Sigmoid colon (tissue), 4 donors: ENCODE data around the gene MYBBP1A.

Experiments used
- POLR2AphosphoS5 ChIP-seq, 4 donors: sonication (generic); formaldehyde crosslinking; IDR thresholded peaks; one replicate each; pipeline ENCODE4 v1.6.1; 2017; ENCODE audit warnings: antibody characterized with exemption in 4 of 4
- TF ChIP-seq, protein P1 (sequence below), 4 experiments: fragments of 450-650 bp in 3 of 4; fragments of 200-600 bp in 1 of 4; IDR thresholded peaks; one replicate each; pipeline ENCODE4 v1.5.1; 2016 to 2019; ENCODE audit warnings: antibody characterized with exemption in 4 of 4, mild to moderate bottlenecking in 3 of 4, moderate library complexity in 2 of 4

DNA sequence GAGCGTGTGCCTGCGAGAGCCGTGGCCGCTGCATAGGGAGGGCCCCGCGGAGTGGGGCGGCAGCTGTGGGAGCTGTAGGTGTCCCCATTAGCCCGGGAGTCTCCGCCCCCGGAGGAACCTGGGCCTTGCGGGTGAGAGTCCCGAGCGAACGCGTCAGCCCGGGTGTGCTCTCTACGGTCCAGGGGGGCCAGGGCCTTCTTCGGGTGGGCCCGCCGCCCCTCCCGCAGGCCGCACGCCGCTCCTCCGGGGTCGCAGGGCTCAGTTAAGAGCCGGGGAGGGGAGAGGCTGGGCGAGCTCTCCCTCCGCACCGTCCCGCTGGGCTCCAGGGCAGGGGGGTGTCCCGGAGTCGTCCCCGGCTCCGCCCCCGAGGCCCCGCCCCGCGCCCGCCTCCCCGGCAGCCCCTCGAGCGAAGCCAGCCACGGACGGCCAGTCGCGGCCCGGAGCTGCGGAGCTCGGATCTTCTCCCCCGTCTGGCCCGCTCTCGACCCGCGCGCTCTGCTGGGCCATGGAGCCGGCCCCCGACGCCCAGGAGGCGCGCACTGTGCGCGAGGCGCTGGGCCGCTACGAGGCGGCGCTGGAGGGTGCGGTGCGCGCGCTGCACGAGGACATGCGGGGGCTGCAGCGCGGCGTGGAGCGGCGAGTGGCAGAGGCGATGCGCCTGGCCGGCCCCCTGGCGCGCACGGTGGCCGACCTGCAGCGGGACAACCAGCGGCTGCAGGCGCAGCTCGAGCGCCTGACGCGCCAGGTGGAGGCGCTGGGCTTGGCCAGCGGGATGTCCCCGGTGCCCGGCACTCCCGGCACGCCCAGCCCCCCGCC, 29.1 kb upstream of the MYBBP1A start, which contains the start of gene SMTNL2:
- TF ChIP-seq, protein P1, sequence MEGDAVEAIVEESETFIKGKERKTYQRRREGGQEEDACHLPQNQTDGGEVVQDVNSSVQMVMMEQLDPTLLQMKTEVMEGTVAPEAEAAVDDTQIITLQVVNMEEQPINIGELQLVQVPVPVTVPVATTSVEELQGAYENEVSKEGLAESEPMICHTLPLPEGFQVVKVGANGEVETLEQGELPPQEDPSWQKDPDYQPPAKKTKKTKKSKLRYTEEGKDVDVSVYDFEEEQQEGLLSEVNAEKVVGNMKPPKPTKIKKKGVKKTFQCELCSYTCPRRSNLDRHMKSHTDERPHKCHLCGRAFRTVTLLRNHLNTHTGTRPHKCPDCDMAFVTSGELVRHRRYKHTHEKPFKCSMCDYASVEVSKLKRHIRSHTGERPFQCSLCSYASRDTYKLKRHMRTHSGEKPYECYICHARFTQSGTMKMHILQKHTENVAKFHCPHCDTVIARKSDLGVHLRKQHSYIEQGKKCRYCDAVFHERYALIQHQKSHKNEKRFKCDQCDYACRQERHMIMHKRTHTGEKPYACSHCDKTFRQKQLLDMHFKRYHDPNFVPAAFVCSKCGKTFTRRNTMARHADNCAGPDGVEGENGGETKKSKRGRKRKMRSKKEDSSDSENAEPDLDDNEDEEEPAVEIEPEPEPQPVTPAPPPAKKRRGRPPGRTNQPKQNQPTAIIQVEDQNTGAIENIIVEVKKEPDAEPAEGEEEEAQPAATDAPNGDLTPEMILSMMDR (IDR thresholded peaks at IDR 0.05) = no peak
- TF ChIP-seq POLR2AphosphoS5 (IDR thresholded peaks at IDR 0.05) = no peak
